Measurements from ENCODE around the gene SLC13A1.
"Not testable (repeated sequence)": the region's sequence is repeated elsewhere in the genome, so short reads cannot be mapped to it uniquely, and the experiment has no call there.

Gene SLC13A1

DNA sequence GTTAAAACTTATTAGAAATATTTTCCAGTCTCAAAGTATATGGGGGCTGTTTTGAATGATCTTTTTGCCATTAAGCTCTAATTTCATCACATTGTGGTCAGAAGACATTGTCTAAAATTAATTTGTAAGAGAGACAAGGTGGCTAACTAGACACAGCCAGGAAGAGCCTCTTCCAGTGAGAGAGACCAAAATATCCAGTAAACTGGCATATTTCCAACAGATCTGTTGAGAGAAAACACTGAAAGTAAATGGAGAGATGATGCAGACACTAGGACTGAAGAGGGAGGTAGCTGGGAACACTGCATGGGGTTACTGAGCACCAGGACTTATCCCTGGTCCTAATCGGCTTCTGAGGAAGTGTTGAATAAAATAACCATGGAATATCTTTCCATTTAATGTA, 102.8 kb downstream of the SLC13A1 start:
- in situ Hi-C loops (cut with HindIII; ENCODE audit: low sequenced_read_pairs): no loop called here
- DNase-seq (ENCODE audit: low read depth, low spot score): no peak
- no peak overlapping the region for H3K4me3 ChIP-seq (ENCODE audit: low read depth, low read length)
- TF ChIP-seq, protein P1, sequence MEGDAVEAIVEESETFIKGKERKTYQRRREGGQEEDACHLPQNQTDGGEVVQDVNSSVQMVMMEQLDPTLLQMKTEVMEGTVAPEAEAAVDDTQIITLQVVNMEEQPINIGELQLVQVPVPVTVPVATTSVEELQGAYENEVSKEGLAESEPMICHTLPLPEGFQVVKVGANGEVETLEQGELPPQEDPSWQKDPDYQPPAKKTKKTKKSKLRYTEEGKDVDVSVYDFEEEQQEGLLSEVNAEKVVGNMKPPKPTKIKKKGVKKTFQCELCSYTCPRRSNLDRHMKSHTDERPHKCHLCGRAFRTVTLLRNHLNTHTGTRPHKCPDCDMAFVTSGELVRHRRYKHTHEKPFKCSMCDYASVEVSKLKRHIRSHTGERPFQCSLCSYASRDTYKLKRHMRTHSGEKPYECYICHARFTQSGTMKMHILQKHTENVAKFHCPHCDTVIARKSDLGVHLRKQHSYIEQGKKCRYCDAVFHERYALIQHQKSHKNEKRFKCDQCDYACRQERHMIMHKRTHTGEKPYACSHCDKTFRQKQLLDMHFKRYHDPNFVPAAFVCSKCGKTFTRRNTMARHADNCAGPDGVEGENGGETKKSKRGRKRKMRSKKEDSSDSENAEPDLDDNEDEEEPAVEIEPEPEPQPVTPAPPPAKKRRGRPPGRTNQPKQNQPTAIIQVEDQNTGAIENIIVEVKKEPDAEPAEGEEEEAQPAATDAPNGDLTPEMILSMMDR (IDR thresholded peaks at IDR 0.05; ENCODE audit: low read depth, low read length): no peak

DNA sequence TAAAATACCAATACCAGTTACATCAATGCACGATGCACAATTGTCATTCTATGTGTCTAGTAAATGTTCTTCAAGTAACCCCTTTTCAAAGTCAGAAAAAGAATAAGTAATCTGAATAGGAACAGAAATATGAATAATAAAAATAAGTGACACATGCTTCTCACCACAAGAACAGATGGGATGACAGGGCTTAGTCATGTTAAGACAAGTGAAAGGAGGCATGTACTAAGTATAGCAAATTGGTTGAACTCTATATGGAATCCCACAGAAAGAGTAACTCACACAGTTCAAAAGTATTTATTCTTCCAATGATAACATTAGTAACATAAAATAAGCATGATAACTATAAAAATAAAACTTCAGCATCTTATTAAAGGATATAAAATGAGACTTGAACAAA, 103.3 kb downstream of the SLC13A1 start:
- TF ChIP-seq, protein P1 (IDR thresholded peaks at IDR 0.05; ENCODE audit: low read depth, low read length): no peak
- in situ Hi-C loops (cut with HindIII; ENCODE audit: low sequenced_read_pairs): no loop called here
- DNase-seq (ENCODE audit: low read depth, low spot score): no peak
- H3K4me3 ChIP-seq (ENCODE audit: low read depth, low read length): no peak overlapping the region

DNA sequence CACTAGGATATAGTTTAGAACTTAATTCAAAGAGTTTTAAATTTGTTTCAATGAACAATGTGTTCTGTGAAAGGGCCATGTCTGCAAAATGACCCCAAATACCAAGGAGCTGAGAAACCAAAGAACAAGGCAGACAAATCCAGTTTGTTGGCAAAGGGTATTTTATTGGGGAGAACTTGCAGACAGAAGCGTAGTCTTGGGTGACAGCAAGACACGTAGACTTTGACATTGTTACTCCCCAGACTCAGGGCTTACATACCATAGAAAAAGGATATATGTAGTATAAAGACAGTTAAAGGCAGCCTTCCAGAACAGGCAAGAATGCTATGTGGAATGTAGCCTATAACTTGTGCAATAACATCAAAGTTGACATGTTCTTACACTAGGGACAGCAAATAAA, 109.3 kb downstream of the SLC13A1 start:
- no peak for DNase-seq (ENCODE audit: low read depth, low spot score)
- H3K4me3 ChIP-seq (ENCODE audit: low read depth, low read length): no peak overlapping the region
- TF ChIP-seq, protein P1 (IDR thresholded peaks at IDR 0.05; ENCODE audit: low read depth, low read length): no peak
- in situ Hi-C loops (cut with HindIII; ENCODE audit: low sequenced_read_pairs): no loop called here

DNA sequence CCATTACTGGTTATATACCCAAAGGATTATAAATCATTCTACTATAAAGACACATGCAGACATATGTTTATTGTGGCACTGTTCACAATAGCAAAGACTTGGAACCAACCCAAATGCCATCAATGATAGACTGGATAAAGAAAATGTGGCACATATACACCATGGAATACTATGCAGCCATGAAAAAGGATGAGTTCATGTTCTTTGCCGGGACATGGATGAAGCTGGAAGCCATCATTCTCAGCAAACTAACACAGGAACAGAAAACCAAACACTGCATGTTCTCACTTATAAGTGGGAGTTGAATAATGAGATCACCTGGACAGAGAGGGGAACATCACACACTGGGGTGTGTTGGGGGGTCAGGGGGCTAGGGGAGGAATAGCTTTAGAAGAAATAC, 112.9 kb downstream of the SLC13A1 start:
- DNase-seq (ENCODE audit: low read depth, low spot score); H3K4me3 ChIP-seq (ENCODE audit: low read depth, low read length); in situ Hi-C loops (cut with HindIII; ENCODE audit: low sequenced_read_pairs): not testable (repeated sequence)

GRCh38 chr7:123084861-123085260, 114.9 kb downstream of the SLC13A1 start:
- in situ Hi-C loops (cut with HindIII; ENCODE audit: low sequenced_read_pairs); DNase-seq (ENCODE audit: low read depth, low spot score); H3K4me3 ChIP-seq (ENCODE audit: low read depth, low read length): not testable (repeated sequence)

DNA sequence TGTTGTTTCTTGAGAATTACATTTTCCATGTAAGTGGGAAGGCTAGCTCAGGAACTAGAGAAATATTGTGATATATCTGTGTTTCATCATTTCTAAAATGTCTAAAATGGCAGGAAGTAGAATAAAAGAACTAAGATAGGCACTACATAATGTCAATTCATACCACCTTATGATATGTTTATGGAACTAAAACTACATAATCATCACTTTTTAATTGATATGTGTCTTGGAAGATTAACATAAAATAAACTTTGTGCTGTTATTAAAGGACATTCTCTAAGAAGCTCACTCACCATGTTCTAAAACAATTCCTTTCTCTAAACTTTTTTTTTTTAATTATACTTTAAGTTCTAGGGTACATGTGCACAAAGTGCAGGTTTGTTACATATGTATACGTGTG, 120.7 kb downstream of the SLC13A1 start:
- TF ChIP-seq, protein P1 (IDR thresholded peaks at IDR 0.05; ENCODE audit: low read depth, low read length): no peak
- DNase-seq (ENCODE audit: low read depth, low spot score): no peak
- no peak overlapping the region for H3K4me3 ChIP-seq (ENCODE audit: low read depth, low read length)
- in situ Hi-C loops (cut with HindIII; ENCODE audit: low sequenced_read_pairs): no loop called here

DNA sequence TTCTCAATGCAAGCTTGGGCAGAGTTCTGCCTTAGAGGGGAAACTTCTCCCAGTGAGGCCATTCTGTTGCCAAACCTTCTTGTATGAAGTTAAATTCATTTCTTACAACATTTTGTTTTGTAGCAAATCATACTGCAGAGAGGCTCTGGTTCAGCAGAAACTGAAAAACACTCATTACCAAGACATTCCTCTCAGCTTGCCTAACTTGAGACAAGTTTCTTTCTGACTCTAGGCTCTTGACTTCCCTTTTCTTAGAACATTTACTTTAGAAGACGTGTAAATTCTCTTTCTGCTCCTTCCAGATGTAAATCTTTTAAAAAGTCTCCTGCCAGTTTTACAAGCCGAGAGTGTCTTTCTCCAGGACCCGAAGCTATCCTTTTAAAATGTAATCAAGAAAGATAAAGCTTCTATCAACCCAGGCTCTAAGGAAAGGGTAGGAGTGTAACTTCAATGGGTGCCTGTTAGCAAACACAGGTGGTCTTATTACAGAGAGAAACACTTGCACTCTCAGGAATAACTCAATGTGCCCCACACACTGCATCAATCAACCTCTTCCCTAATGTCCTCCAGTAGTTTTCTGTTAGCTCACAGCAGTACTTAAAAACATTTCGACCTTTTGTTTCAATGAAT, 123.8 kb downstream of the SLC13A1 start:
- DNase-seq (ENCODE audit: low read depth, low spot score): no peak
- in situ Hi-C loops (cut with HindIII; ENCODE audit: low sequenced_read_pairs): no loop called here
- TF ChIP-seq, protein P1 (IDR thresholded peaks at IDR 0.05; ENCODE audit: low read depth, low read length): no peak

More for the DNA sequence above, 123.8 kb downstream of the SLC13A1 start:
- no peak overlapping the region for H3K4me3 ChIP-seq (ENCODE audit: low read depth, low read length)
